ENCODE measurements around the gene TMED1.
"Not testable (repeated sequence)": the region's sequence is repeated elsewhere in the genome, so short reads cannot be mapped to it uniquely, and the experiment has no call there.

DNA sequence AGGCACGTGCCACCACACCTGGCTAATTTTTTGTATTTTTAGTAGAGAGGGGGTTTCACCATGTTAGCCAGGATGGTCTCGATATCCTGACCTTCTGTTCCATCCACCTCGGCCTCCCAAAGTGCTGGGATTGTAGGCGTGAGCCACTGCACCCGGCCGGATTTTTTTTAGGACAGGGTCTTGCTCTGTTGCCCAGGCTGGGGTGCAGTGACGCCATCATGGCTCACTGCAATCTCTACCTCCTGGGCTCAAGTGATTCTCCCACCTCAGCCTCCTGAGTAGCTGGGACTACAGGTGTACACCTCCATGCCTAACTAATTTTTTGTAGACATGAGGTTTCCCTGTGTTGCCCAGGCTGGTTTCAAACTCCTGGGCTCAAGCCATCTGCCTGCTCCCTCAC lies 1.6 kb upstream of the TMED1 start:
- TF ChIP-seq, protein P1, sequence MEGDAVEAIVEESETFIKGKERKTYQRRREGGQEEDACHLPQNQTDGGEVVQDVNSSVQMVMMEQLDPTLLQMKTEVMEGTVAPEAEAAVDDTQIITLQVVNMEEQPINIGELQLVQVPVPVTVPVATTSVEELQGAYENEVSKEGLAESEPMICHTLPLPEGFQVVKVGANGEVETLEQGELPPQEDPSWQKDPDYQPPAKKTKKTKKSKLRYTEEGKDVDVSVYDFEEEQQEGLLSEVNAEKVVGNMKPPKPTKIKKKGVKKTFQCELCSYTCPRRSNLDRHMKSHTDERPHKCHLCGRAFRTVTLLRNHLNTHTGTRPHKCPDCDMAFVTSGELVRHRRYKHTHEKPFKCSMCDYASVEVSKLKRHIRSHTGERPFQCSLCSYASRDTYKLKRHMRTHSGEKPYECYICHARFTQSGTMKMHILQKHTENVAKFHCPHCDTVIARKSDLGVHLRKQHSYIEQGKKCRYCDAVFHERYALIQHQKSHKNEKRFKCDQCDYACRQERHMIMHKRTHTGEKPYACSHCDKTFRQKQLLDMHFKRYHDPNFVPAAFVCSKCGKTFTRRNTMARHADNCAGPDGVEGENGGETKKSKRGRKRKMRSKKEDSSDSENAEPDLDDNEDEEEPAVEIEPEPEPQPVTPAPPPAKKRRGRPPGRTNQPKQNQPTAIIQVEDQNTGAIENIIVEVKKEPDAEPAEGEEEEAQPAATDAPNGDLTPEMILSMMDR (IDR thresholded peaks at IDR 0.05; ENCODE audit: low read length): not testable (repeated sequence)
- TF ChIP-seq EZH2 (IDR thresholded peaks at IDR 0.05; ENCODE audit: borderline replicate concordance, low read length): not testable (repeated sequence)

All from OCI-LY1 (cell line).